H1 (cell line): ENCODE measurements around the gene KDR. TPM values are rescaled to one million over a fixed set of nuclear protein-coding genes. Genes with fewer than 3 reads are reported as not detected.

Experiments
- HDAC2 ChIP-seq, 2 experiments: fragments of 300-600 bp in 1 of 2; sonication (generic) in 1 of 2; IDR thresholded peaks; 2 replicates each; pipeline ENCODE4 v1.6.1; 2011 to 2012; ENCODE audit warnings: low read depth in 2 of 2, low read length in 2 of 2, mild to moderate bottlenecking in 2 of 2, moderate library complexity in 2 of 2, borderline replicate concordance in 1 of 2, inconsistent platforms in 1 of 2
- SAP30 ChIP-seq: fragments of 300-600 bp; sonication (generic); IDR thresholded peaks from 2 replicates; pipeline ENCODE4 v1.7.1; 2012; ENCODE audit warnings: low read length, moderate library complexity, mild to moderate bottlenecking, inconsistent platforms; ENCODE audit not compliant: insufficient read depth, insufficient replicate concordance
- TAF7 ChIP-seq: optimal IDR thresholded peaks from 2 replicates; pipeline ENCODE3; 2011; ENCODE audit warnings: low read depth, mild to moderate bottlenecking, inconsistent platforms, low read length, moderate library complexity, borderline replicate concordance
- polyA plus RNA-seq, 7 experiments: library from polyadenylated mRNA; depleted of rRNA in 3 of 7; stranded (reverse) in 5 of 7; unstranded in 2 of 7; fragments of >200 nt in 5 of 7; fragments of 200-250 nt in 2 of 7; gene quantifications; 1 replicate in 5 of 7; 2 replicates in 1 of 7; 4 replicates in 1 of 7; pipeline versions ENCODE4 v1.2.1 to v1.2.3, GENCODE V29; 2011 to 2013; ENCODE audit warnings: missing spikeins in 2 of 7, mixed read lengths in 2 of 7
- total RNA-seq: library from RNA; stranded (reverse); fragmentation: NEBNext Ultra II Directional; extraction: Animal tissue kit (Norgen Biotek cat#: 25700); gene quantifications from 2 replicates; pipeline ENCODE4 v1.2.1, GENCODE V29; 2021

The KDR gene
- total and polyA plus RNA-seq, 2 of the 8 experiments (the other 6 are each of a cell fraction or from before 2014, with no cell fraction given): 69.3 to 106 TPM

- no peak for TF ChIP-seq SAP30
- TF ChIP-seq TAF7: no peak
- no peak for TF ChIP-seq HDAC2 (IDR thresholded peaks at IDR 0.05; ENCODE audit: borderline replicate concordance in 1 of 2, low read depth in 2 of 2, low read length in 2 of 2)
These were observed 4.1 kb downstream of the KDR start (continued) for GRCh38 chr4:55121246-55121645.
